DOHH2 (cell line): ENCODE data around the gene BAIAP2L1.

ENCODE experiments used
- H3F3A ChIP-seq: fragments of 200-600 bp; sonication (generic), shearing (Covaris generic); 2 replicates; pipeline ENCODE4 v1.6.0; 2016; ENCODE audit warnings: antibody characterized with exemption, mild to moderate bottlenecking; ENCODE audit not compliant: control insufficient read depth, insufficient read depth
- H3K27ac ChIP-seq: fragments of 200-600 bp; sonication (generic); 2 replicates; pipeline ENCODE4 v1.5.1; 2014; ENCODE audit warnings: low read depth, mild to moderate bottlenecking, low read length, moderate library complexity
- H3K27me3 ChIP-seq: fragments of 200-600 bp; sonication (generic); 2 replicates; pipeline ENCODE4 v1.6.1; 2014; ENCODE audit warnings: mild to moderate bottlenecking, low read length, mixed read lengths; ENCODE audit not compliant: control insufficient read depth
- H3K36me3 ChIP-seq: fragments of 200-600 bp; sonication (generic); 2 replicates; pipeline ENCODE4 v1.6.1; 2014; ENCODE audit warnings: mild to moderate bottlenecking, low read length, moderate library complexity, mixed read lengths; ENCODE audit not compliant: control insufficient read depth
- H3K4me1 ChIP-seq: fragments of 200-600 bp; sonication (generic); 2 replicates; pipeline ENCODE4 v1.6.1; 2014; ENCODE audit warnings: mild to moderate bottlenecking, low read length, mixed read lengths; ENCODE audit not compliant: control insufficient read depth
- H3K4me2 ChIP-seq: fragments of 200-600 bp; sonication (generic); 2 replicates; pipeline ENCODE4 v1.6.0; 2014; ENCODE audit warnings: mild to moderate bottlenecking, low read length, moderate library complexity
- H3K4me3 ChIP-seq: fragments of 200-600 bp; sonication (generic); 2 replicates; pipeline ENCODE4 v1.5.1; 2014; ENCODE audit warnings: mild to moderate bottlenecking, low read length, mixed read lengths
- H3K79me2 ChIP-seq: fragments of 200-600 bp; sonication (generic); 2 replicates; pipeline ENCODE4 v1.6.1; 2014; ENCODE audit warnings: mild to moderate bottlenecking, low read length, mixed read lengths; ENCODE audit not compliant: control insufficient read depth
- H3K9me2 ChIP-seq: fragments of 200-600 bp; sonication (generic); replicated peaks from 2 replicates; pipeline ENCODE4 v1.6.1; 2014; ENCODE audit warnings: mild to moderate bottlenecking, low read length, mixed read lengths; ENCODE audit not compliant: control insufficient read depth
- H3K9me3 ChIP-seq: fragments of 200-600 bp; sonication (generic); 2 replicates; pipeline ENCODE4 v1.6.1; 2014; ENCODE audit warnings: antibody characterized with exemption, low read length, mixed read lengths; ENCODE audit not compliant: control insufficient read depth, insufficient read depth
- H4K20me1 ChIP-seq: fragments of 200-600 bp; sonication (generic); 2 replicates; pipeline ENCODE4 v1.6.0; 2014; ENCODE audit warnings: low read depth, mild to moderate bottlenecking, antibody characterized with exemption, low read length, moderate library complexity; ENCODE audit not compliant: control insufficient read depth, insufficient read depth
- CTCF ChIP-seq: fragments of 200-600 bp; sonication (generic); IDR thresholded peaks from one replicate; pipeline ENCODE4 v1.5.1; 2014; ENCODE audit warnings: antibody characterized with exemption, mild to moderate bottlenecking, low read depth, low read length; ENCODE audit not compliant: poor library complexity, severe bottlenecking
- EZH2phosphoT487 ChIP-seq: fragments of 200-600 bp; sonication (generic); IDR thresholded peaks from 2 replicates; pipeline ENCODE4 v1.6.1; 2017; ENCODE audit warnings: borderline replicate concordance, mild to moderate bottlenecking, antibody characterized with exemption, low read length, moderate library complexity, mixed read lengths

The BAIAP2L1 gene

GRCh38 chr7:98297626-98298286 lies 103.1 kb downstream of the BAIAP2L1 start:
- Histone ChIP-seq H3F3A (no peaks in the 10 kb centered on the region), H3K9me3 (no peaks in the 10 kb centered on the region), H4K20me1 (no peaks in the 10 kb centered on the region), H3K4me2 (no peak overlapping the region), H3K4me1 (peaks cover 15% of the 10 kb centered on the region), H3K27ac (no peak overlapping the region), H3K4me3 (no peak overlapping the region), H3K27me3 (no peaks in the 10 kb centered on the region), H3K79me2 (no peaks in the 10 kb centered on the region), H3K9me2 (no peaks in the 10 kb centered on the region), H3K36me3 (no peaks in the 10 kb centered on the region)
- no peak for TF ChIP-seq EZH2phosphoT487
- no peak for TF ChIP-seq CTCF

- Histone ChIP-seq H3K27ac (no peak overlapping the region), H3K27me3 (no peaks in the 10 kb centered on the region), H3K9me3 (no peaks in the 10 kb centered on the region), H3K4me3 (no peak overlapping the region), H3K4me1 (peaks cover 15% of the 10 kb centered on the region), H3K4me2 (no peak overlapping the region), H4K20me1 (no peaks in the 10 kb centered on the region), H3K9me2 (no peaks in the 10 kb centered on the region), H3K36me3 (0 out of 2 replicates have a peak, but pooled peaks cover 3% of the 10 kb centered on the region), H3F3A (no peaks in the 10 kb centered on the region), H3K79me2 (no peaks in the 10 kb centered on the region)
- TF ChIP-seq CTCF (no peak), EZH2phosphoT487 (no peak)
These were observed 104.1 kb downstream of the BAIAP2L1 start for GRCh38 chr7:98296833-98297232.

- peaks cover 15% of the 10 kb centered on the region for H3K4me1 ChIP-seq
- H3K27me3 ChIP-seq: no peaks in the 10 kb centered on the region
- H3K4me2 ChIP-seq: no peak overlapping the region
- no peak for TF ChIP-seq CTCF
- TF ChIP-seq EZH2phosphoT487: no peak
- no peaks in the 10 kb centered on the region for H3F3A ChIP-seq
- no peak overlapping the region for H3K27ac ChIP-seq
- H4K20me1 ChIP-seq: no peaks in the 10 kb centered on the region
- 0 out of 2 replicates have a peak, but pooled peaks cover 3% of the 10 kb centered on the region for H3K36me3 ChIP-seq
- no peaks in the 10 kb centered on the region for H3K9me2 ChIP-seq
- no peaks in the 10 kb centered on the region for H3K9me3 ChIP-seq
- H3K4me3 ChIP-seq: no peak overlapping the region
- H3K79me2 ChIP-seq: no peaks in the 10 kb centered on the region
These were observed 105.3 kb downstream of the BAIAP2L1 start for GRCh38 chr7:98295467-98296192.
